RKO (cell line): ENCODE results near the gene OR2T10.
"Not testable (repeated sequence)": the region's sequence is repeated elsewhere in the genome, so short reads cannot be mapped to it uniquely, and the experiment has no call there.

Source experiments
- DNase-seq: peaks from one replicate; pipeline ENCODE4 v3.0.0-alpha.2; 2016; ENCODE audit warnings: low spot score

The OR2T10 gene

DNA sequence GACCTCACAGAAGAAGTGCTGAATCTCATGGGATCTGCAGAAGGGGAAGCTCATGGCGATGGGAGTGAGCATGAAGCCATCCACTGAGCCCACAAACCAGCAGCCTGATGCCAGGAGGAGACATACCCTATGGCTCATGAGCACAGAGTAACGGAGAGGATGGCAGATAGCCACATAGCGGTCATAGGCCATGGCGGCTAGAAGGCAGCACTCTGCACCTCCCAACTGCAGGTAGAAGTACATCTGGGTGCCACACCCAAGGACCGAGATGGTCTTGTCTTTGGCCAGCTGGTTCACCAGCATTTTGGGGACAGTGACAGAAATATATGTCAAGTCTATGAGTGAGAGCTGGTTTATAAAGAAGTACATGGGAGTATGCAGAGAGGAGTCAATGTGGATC, 4.3 kb downstream of the OR2T10 start:
- DNase-seq: no peak

DNA sequence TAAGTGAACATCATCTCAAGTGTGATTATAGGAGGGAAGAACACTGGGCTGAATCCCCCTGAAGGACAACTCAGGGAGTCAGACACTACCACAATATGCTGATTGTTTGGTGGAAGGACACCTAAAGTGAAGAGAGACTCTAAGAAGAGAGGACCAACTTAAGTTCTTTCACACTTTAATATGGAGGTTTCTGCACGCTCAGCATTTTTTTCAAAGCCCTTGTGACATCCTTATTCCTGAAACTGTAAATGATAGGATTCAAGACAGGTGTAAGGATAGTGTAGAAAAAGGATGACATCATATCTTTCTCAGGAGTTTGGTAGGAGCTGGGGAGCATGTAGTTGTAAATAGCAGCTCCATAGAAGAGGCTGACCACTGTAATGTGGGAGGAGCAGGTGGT, 4.8 kb downstream of the OR2T10 start:
- no peak for DNase-seq

DNA sequence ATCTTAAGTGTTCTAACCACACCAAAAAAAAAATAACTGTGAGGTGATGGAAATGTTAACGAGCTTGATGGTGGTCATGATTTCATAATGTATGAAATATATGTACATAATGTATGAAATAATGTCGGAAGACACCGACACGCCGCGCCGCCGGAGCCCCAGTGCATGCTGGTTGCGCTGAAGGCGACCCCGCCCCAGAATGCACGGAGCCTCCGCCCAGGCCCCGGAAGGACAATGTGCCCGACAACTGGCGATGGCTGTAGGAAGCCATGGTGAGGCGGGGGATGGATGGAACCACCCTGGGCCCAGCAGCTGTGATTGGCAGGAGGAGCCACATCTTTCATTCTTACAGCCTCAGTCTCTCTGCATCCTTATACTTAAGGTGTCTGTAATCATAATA, 7.4 kb downstream of the OR2T10 start:
- DNase-seq: no peak

DNA sequence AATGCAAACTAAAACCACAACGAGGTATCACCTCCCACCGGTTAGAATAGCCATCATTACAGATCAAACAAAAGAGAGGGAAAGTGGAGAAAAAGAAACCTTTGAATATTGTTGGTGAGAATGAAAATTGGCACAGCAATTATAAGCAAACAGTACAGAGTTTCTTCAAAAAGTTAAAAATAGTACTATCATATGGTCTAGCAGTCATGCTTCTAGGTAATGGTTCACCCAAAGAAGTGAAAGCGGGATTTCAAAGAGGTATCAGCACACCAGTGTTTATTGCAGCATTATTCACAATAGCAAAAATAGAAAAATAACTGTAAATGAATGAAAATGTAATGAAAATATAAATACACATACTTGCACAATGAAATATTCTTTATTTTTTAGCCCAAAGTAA, 8.2 kb downstream of the OR2T10 start:
- no peak for DNase-seq

DNA sequence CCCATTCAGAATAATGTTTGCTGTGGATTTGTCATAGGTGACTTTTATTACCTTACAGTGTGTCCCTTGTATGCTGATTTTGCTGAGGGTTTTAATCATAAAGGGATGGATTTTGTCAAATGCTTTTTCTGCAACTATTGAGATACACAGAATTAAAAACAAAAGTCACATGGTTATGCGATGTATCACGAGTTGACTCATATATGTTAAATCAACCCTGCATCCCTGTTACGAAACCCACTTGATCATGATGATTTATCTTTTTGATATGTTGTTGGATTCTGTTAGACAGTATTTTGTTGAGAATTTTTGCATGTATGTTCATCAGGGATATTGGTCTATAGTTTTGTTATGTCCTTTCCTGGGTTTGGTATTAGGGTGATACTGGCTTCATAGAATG, 12.2 kb downstream of the OR2T10 start:
- peak; percentile 1 for DNase-seq

DNA sequence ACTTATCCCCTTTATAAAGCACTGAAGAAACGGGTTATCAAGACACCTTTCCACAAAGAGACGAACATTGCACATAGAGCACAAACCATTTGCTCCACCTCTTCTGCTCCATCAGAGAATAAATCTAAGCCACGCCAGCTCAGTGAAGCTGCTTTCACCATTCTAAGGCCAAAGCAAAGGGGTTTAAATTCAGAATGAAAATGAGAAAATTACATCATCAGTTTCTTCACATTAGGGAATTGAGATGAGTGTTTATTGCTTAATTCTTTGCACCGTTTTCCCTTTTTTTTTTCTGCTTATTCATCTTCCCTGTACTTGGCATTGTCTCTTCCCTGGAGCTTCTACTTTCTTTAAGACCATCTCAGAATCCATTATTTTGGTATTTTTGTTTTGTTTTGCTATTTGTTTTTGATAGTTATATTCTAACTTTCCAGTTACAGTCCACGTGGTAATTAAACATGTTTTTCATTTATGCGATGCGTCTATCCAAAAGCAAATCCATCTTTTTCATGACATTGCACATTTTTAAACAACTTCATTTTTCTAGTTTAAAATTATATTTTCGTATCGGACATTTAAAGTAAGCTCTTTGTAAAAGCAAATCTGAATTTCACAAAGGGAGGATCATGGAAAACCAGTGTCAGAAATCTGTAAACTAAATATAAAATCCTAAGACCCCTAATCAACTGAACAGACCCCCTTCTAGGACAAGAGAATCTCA, 21.1 kb downstream of the OR2T10 start:
- no peak for DNase-seq

DNA sequence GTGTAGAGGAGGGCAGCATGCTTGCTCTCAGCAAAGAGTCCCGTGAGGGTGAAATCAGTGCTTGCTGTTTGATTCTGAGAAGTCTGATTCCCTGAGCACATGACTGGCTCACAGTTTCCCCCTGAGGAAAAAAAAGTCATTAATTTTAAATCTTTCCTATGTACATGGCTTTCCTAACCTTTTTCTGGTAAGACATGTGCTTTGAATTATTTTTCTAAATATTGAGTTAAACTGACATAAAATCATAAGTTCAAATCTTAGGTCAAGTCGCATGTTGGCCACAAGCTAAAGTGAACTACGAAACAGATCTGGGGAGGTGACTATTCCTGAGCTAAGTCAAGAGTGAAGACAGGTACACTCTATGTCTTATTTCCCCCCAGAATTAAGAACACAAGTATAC, 22.8 kb downstream of the OR2T10 start, which contains the start of gene OR2T34:
TSS of gene OR2T34 (minus strand) at position 101 of the 400 bp plus-strand sequence. CDS start at position 101, 0 bp downstream.
- not testable (repeated sequence) for DNase-seq

DNA sequence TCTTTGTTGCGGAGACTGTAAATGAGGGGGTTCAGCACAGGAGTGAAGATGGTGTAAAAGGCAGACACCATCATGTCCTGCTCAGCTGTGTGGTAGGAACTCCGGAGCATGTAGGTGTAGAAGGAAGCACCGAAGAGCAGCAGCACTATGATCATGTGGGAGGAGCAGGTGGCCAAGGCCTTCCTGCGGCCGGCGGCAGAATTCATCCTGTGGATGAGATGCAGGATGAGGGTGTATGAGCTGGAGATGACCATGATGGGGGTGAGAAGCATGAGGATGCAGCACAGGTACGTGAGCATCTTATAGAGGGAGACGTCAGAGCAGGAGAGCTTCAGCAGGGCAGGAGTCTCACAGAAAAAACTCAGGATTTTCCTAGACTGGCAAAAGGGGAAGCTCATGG, 23.6 kb downstream of the OR2T10 start:
- not testable (repeated sequence) for DNase-seq

DNA sequence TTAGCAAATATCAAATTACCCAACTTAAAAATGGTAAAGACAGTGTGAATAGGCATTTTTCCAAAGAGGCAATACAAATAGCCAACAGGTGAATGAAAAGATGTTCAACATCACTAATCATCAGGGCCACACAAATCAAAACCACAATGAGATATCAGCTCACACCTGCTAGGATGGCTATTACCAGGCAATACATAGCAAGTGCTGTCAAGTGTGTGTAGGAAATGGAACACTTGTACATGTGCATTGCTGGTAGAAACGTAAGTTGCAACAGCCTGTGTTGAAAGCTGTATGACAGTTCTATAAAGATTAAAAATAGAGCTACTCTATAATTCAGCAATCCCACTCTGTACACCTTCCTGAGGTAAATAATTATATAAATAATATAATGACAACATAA, 25.5 kb downstream of the OR2T10 start:
- DNase-seq: not testable (repeated sequence)

DNA sequence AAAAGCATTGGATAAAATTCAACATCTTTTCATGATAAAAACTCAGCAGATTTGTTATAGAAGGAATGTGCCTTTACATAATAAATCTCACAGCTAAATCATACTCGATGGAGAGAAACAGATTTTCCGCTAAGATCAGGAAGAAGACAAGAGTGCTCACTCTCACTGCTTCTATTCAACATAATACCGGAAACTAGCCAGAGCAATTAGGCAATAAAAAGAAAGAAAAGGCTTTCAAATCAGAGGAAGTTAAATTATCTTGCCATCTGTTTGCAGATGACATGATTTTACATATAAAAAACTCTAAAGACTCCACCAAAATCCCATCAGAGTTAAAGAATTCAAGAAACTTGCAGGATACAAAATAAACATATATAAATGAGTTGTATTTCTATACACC, 26.7 kb downstream of the OR2T10 start:
- DNase-seq: not testable (repeated sequence)

DNA sequence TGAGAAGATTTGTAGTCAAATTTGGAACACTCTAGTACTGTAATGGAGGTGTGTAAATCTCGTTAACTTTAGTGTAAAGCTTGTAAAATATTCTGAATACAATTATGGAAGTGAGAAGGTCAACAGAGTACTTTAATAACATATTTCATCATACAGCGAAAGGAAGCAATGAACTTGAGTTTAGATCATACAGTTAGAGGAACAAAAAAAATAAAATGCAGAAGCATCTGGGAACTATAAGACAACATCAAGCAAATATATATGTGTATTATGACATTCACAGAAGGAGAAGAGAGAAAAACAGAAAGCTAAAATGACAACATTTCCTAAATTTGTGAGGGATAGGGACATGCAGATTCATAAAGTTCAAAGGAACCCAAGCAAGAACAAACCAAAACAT, 28.5 kb downstream of the OR2T10 start:
- not testable (repeated sequence) for DNase-seq

DNA sequence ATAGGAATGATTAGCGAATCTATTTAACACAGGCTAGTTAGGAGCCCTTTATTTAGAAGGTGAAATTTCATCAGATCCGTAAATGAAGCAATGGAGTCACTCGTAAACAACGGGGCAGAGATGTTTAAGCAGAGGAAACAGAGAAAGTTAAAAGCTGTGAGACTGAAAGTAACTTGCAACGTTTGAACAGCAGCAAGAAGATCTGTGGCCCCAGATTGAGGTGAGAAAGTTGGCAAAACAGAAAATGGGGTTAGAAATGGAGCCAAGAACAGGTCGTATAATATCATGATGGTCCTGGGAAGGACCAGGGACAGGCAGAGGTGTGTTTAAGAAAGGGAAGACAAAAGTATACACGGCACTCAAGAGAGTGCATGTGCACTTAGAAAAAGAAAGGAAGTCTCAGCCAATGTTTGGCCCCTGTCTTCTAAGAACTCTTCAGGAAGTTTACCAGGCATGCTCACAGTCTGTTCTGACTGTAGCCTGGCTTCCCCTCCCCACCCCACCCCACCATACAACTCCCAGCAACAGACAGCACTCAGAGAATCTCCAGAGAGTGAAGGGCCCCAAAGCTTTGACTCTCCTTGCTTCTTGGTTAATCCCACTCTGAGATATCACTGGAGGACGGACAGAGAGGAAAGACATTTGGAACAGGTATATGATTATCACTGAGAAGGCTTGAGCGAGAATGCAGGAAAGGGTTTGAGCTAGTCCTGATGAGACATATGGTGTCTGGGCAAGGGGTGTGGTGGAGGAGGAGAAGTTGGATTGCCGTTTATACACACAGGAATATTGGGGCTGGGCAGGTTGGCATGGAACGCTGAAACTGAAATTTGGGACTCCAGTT, 31.7 kb downstream of the OR2T10 start:
- DNase-seq: not testable (repeated sequence)

DNA sequence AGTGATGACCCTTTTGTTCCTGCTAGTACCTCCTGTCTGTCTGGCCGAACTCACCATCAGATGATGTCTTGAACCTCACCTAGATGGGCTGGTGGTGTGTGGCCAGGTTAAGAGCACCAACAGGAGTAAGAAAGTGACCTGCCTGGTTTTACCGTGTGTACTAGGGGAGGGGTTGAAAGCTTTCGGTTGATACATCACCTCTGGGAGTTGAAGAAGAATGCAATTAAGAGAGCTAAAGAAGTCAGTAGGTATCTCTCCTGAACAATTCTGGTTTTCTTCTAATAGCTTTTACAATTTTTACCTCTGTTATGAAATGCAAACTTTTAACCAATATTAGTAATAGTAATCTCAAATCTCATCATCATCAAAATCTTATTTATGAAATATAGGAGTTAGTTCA, 34.8 kb downstream of the OR2T10 start, which contains the start of gene OR2T29:
TSS of gene OR2T29 (minus strand) at position 101 of the 400 bp plus-strand sequence. CDS start 3,281 bp downstream, outside the sequence.
- DNase-seq: not testable (repeated sequence)

DNA sequence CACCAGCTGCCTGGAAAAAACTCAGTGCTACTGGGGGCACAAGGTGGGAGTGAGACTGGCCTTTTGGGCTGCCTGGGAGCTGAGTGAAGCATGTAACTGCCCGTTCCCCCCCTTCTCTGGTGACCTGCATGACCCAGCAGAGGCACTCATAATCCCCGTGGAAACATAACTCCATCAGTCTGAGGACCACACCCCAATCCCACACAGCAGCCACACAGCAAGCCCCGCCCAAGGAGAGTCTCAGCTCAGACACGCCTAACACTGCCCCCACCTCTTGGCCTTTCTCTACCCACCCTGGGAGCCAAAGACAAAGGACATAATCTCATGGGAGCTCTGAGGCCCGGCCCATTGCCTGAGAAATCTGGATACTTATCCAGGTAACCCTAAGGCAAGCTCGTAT, 46.5 kb downstream of the OR2T10 start:
- DNase-seq: not testable (repeated sequence)

DNA sequence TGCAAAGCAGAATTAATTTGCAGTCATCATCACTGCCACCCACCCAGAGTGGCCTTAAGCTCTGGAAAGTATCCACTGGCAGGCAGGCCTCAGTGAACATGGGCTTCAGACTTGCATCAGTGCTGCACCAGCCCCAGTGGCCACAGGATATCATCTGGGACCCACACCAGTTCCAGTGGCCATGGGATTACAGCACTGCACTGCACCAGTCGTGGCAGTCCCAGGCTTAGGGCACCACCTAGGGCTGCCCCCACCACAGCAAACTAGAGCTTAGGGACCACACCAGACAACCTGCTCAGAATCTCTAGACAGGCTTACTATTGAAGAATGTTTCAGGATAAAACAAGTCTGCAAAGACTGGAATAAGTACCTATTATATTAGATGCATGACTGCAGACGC, 50.1 kb downstream of the OR2T10 start:
- not testable (repeated sequence) for DNase-seq
